WERI-Rb-1 (cell line): ENCODE results near the gene TRIM8.
A peak's percentile ranks its signal among the peaks of the same experiment; 100 is the strongest.

Source experiments
- DNase-seq: peaks from one replicate; pipeline ENCODE4 v3.0.0-alpha.2; 2020
- H3K27ac ChIP-seq: fragments of 250-450 bp; sonication (Bioruptor Pico); 2 replicates; pipeline ENCODE4 v1.5.1; 2020; ENCODE audit warnings: mild to moderate bottlenecking, moderate library complexity
- H3K27me3 ChIP-seq: fragments of 250-450 bp; sonication (Bioruptor Pico); 2 replicates; pipeline ENCODE4 v1.5.1; 2021; ENCODE audit warnings: mild to moderate bottlenecking, low read depth, moderate library complexity; ENCODE audit not compliant: insufficient read depth, severe bottlenecking
- H3K36me3 ChIP-seq: fragments of 250-450 bp; sonication (Bioruptor Pico); 2 replicates; pipeline ENCODE4 v1.5.1; 2020; ENCODE audit warnings: mild to moderate bottlenecking, moderate library complexity
- H3K4me3 ChIP-seq: 2 replicates; pipeline ENCODE4 v1.5.1; 2011; ENCODE audit warnings: low read depth, mild to moderate bottlenecking, control low read depth, low read length
- H3K9me3 ChIP-seq: fragments of 250-450 bp; sonication (Bioruptor Pico); 2 replicates; pipeline ENCODE4 v1.5.1; 2021; ENCODE audit warnings: mild to moderate bottlenecking, moderate library complexity; ENCODE audit not compliant: severe bottlenecking
- CTCF ChIP-seq: IDR thresholded peaks from 2 replicates; pipeline ENCODE4 v1.5.1; 2011; ENCODE audit warnings: low read depth, mild to moderate bottlenecking, control low read depth, inconsistent platforms, low read length

Gene TRIM8

GRCh38 chr10:102648889-102649796 is 4.9 kb downstream of the TRIM8 start:
- H3K36me3 ChIP-seq = peaks cover 33% of the 10 kb centered on the region
- H3K4me3 ChIP-seq = no peak overlapping the region
- H3K27ac ChIP-seq = peak overlapping the region; percentile 37
- no peaks in the 10 kb centered on the region for H3K9me3 ChIP-seq
- no peak for DNase-seq
- no peaks in the 10 kb centered on the region for H3K27me3 ChIP-seq
- TF ChIP-seq CTCF = no peak

- Histone ChIP-seq H3K27ac (peak overlapping the region; percentile 37), H3K36me3 (peaks cover 37% of the 10 kb centered on the region), H3K9me3 (no peaks in the 10 kb centered on the region), H3K4me3 (no peak overlapping the region), H3K27me3 (no peaks in the 10 kb centered on the region)
- DNase-seq = no peak
- TF ChIP-seq CTCF = no peak
Measured at GRCh38 chr10:102649797-102650654, 5.7 kb downstream of the TRIM8 start.

GRCh38 chr10:102650655-102651454 is 6.6 kb downstream of the TRIM8 start:
- Histone ChIP-seq H3K4me3 (no peak overlapping the region), H3K9me3 (no peaks in the 10 kb centered on the region), H3K27ac (no peak overlapping the region), H3K27me3 (no peaks in the 10 kb centered on the region), H3K36me3 (peaks cover 43% of the 10 kb centered on the region)
- TF ChIP-seq CTCF = no peak
- no peak for DNase-seq

- Histone ChIP-seq H3K27me3 (no peaks in the 10 kb centered on the region), H3K9me3 (no peaks in the 10 kb centered on the region), H3K4me3 (no peak overlapping the region), H3K36me3 (peaks cover 46% of the 10 kb centered on the region), H3K27ac (no peak overlapping the region)
- TF ChIP-seq CTCF = no peak
- no peak for DNase-seq
Measured at GRCh38 chr10:102651455-102652169, 7.3 kb downstream of the TRIM8 start.
